GM12873 (cell line): ENCODE measurements around the gene SNAI3.
A peak's percentile ranks its signal among the peaks of the same experiment; 100 is the strongest.

Experiments used
- CTCF ChIP-seq: IDR thresholded peaks from 2 replicates; pipeline ENCODE4 v1.5.1; 2012; ENCODE audit warnings: low read depth, mild to moderate bottlenecking, moderate library complexity, low read length, control low read depth; ENCODE audit not compliant: insufficient read depth; ENCODE audit errors: missing control alignments

SNAI3 gene

GRCh38 chr16:88678224-88678979 lies 7.9 kb downstream of the SNAI3 start:
- no peak for TF ChIP-seq CTCF

GRCh38 chr16:88677721-88678120 lies 8.6 kb downstream of the SNAI3 start:
- TF ChIP-seq CTCF: no peak

GRCh38 chr16:88676502-88677242 lies 9.6 kb downstream of the SNAI3 start:
- no peak for TF ChIP-seq CTCF

GRCh38 chr16:88673716-88674379 lies 12.5 kb downstream of the SNAI3 start:
- no peak for TF ChIP-seq CTCF

- peak; percentile 15 for TF ChIP-seq CTCF
These were observed 13.5 kb downstream of the SNAI3 start for GRCh38 chr16:88672776-88673175.

- no peak for TF ChIP-seq CTCF
These were observed 14.5 kb downstream of the SNAI3 start for GRCh38 chr16:88671806-88672205.

GRCh38 chr16:88669980-88670379 lies 16.3 kb downstream of the SNAI3 start:
- TF ChIP-seq CTCF: no peak
